Glomerular visceral epithelial cell (primary cell): ENCODE results near the gene GPR4.
"Not testable (repeated sequence)": the region's sequence is repeated elsewhere in the genome, so short reads cannot be mapped to it uniquely, and the experiment has no call there.

ENCODE experiments used
- DNase-seq: peaks from one replicate; pipeline ENCODE4 v3.0.0-alpha.2; 2016; ENCODE audit errors: extremely low spot score

Gene GPR4

DNA sequence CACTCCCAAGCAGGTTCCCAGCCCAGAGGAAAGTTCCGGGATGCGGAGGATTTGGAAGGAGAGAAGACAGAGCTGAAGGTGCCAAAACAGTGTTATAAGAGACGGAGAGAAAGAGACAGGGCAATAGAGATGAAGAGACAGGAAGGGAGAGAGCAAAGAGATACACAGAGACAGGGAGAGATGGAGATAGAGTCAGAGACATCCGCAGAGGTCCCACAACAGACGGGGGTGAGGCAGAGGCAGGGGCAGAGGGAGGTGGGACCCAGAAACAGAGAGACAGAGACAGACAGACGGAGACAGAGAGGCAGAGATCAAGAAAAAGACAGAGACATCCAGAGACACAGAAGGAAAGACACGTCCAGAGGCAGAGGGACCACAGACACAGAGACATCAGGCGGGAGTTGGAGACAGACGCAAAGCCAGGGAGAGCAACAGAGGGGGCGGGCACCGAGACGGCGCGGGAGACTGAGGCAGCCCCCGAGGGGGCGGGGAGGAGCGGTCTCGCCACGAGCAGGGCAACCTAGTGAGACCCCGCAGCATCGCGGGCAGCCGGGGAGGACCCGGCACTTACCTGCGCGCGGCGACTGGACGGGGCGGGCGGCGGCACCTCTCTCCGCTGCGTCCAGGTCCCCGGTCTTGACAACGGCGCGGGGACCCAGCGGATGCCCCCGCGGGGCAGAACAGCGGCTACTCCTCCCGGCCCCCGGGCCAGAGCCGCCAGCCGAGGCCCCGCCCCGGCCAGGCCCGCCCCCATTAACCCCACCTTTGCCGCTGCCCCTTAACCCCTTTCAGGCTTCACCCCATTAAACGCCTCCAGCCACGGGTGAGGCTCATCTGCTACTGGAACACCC is at the start of gene GPR4:
GPR4 (minus strand) TSS at position 689 of the 851 bp plus-strand sequence. CDS start 10,346 bp downstream, outside the sequence.
- DNase-seq = no peak

- no peak for DNase-seq
Measured at GRCh38 chr19:45650722-45651121, 48.7 kb upstream of the GPR4 start.

DNA sequence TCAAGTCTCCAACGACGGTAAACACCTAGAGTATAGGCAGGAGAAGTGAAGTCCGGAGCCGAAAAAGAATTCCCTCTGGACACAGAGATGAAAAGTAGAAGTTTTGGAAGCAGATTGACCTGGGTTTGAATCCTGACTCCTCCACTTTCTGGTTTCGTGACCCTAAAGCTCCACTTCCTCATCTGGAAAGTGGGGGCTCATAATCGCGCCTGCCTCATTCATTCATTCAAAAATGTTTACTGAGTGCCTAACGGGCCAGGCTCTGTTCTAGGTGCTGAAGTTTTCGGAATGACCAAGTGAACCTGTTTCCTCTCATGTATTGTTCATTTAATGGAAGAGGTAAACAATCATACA is 44.3 kb upstream of the GPR4 start:
- no peak for DNase-seq

GRCh38 chr19:45645631-45646344 is 43.8 kb upstream of the GPR4 start:
- DNase-seq = peak; percentile 92

- no peak for DNase-seq
Measured at GRCh38 chr19:45645068-45645630, 43.1 kb upstream of the GPR4 start.

GRCh38 chr19:45643927-45644771 is 42.1 kb upstream of the GPR4 start:
- no peak for DNase-seq

GRCh38 chr19:45643024-45643926 is 41.3 kb upstream of the GPR4 start:
- peak; percentile 87 for DNase-seq

DNA sequence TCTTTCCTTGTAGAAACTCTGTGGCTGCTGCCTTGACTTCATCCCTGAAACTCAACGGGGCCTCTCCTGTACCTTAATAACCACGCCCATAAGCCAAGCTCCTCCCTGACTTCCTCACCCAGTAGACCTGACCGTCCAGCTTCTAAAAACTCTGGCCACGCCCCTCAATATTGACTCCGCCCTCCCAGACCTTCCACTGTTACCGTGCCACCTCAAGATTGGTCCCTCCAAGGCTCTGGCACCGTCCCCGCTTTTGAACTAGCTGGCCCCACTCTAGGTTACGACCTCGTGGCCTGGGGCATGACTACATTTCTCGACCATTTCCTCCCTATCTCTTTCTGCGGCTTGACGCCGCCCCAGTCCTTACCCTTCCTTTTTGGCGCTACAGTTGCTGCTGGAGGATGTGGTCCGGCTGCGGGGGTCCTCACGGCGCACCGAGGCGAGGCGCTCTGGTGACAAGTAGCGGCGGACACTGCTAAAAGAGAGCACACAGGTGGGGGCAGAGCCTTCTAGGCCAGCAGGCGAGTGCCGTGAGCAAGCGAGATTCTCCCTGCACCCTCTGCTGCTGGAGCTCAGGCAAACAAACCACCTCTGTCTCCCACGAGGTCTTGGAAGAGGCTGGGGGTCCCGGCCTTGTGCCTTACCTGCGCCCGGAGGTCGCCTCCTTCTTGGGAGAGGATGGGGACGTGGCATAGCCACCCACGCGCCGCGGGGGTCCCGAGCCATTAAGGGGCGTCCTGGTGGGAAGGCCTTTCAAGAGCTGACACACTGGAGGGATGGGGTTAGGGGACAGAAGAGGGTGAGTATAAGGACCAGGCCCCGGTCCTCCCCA is 39.5 kb upstream of the GPR4 start:
- peak; percentile 94 for DNase-seq

GRCh38 chr19:45640849-45641273 is 38.8 kb upstream of the GPR4 start:
- DNase-seq = no peak

- DNase-seq = peak; percentile 49
Measured at GRCh38 chr19:45638930-45639729, 37.1 kb upstream of the GPR4 start, which contains the start of gene EML2. TSS of gene EML2 (minus strand) at chr19:45639397. CDS start at chr19:45639376, 21 bp downstream.

DNA sequence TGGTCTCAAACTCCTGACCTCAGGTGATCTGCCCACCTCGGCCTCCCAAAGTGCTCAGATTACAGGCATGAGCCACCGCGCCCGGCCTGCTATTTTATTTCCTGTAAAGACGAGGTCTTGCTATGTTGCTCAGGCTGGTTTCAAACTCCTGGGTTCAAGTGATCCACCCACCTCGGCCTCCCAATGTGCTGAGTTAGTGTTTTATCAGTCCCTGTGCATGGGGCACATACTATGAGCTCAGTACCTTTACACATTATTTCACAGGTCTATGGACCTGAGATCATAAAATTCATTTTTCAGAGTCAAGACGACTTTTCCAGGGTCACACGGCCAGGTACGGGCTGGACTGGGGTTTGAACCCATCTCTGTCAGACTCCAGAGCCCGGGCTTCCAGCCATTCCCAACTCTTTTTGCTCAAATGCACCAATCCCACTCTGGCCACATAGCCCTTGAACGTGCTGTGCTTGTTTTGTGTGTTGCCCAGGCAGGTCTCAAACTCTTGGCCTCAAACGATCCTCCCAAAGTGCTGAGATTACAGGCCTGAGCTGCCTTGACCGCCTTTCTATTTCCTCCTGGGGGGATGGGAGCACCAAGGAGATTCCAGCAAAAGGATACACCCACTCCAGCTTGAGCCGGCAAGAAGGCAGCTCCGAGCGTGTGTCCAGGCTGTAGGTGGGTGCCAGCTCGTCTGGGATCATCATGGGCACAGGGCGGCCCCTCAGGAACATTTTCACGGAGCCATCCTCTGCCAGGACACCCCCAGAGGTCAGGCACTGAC is 36.1 kb upstream of the GPR4 start:
- peak; percentile 31 for DNase-seq

- DNase-seq = no peak
Measured at GRCh38 chr19:45636902-45637301, 34.9 kb upstream of the GPR4 start.

GRCh38 chr19:45636275-45636674 is 34.3 kb upstream of the GPR4 start:
- no peak for DNase-seq

- peak; percentile 91 for DNase-seq
Measured at GRCh38 chr19:45632468-45633196, 30.6 kb upstream of the GPR4 start.

- peak; percentile 67 for DNase-seq
Measured at GRCh38 chr19:45630463-45630862, 28.5 kb upstream of the GPR4 start.

- no peak for DNase-seq
Measured at GRCh38 chr19:45629704-45630103, 27.7 kb upstream of the GPR4 start.

- DNase-seq = not testable (repeated sequence)
Measured at GRCh38 chr19:45628219-45628618, 26.2 kb upstream of the GPR4 start.
